ENCODE results near the gene ANKRD39. TPM values are rescaled to one million over a fixed set of nuclear protein-coding genes. Genes with fewer than 3 reads are reported as not detected.

Gene ANKRD39
- total and polyA plus RNA-seq, 2 of the 4 experiments (the other 2 are of a cell fraction), result 12.5 to 17.0 TPM

DNA sequence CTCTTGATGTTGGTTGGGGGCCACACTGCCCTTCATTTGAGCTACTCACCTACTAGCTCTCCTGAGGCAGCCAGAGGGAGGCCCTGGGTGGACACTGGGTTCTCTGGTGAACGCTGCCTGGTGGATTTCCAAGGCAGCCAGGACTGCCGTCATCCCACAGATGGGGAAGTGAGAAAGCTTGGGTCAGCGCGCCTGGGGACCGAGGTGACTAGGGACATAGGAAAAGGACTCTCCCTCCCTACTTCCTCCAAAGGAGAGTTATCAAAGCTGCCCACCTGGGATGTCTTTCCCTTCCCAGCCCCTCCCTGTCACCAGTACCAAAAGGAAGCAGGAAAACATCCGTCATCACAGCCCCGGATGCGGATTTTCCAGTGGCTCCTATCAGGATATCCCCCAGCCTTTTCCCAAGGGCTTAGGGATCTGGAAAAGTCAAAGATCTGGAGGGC is 15.9 kb upstream of the ANKRD39 start:
- peaks cover 11% of the 10 kb centered on the region for H3K4me1 ChIP-seq (ENCODE audit: control insufficient read depth, insufficient read depth, low read length)
- H3K36me3 ChIP-seq (ENCODE audit: control insufficient read depth, insufficient read depth, low read length), result no peaks in the 10 kb centered on the region
- TF ChIP-seq POLR2A (IDR thresholded peaks at IDR 0.05; ENCODE audit: low read depth, low read length) (no peak), NFE2L2 (IDR thresholded peaks at IDR 0.05; ENCODE audit: low read depth, low read length) (no peak), MAFK (IDR thresholded peaks at IDR 0.05; ENCODE audit: low read depth, low read length) (no peak)
- intact Hi-C loops (cut with micrococcal nuclease) (no loop called here), dilution Hi-C loops (cut with HindIII; ENCODE audit: low sequenced_read_pairs, unreplicated experiment) (no loop called here), in situ Hi-C loops (cut with MboI; ENCODE audit: low sequenced_read_pairs) (loop anchor here (25.0 kb wide), 1 partner anchor 239 kb away; the partner anchor contains the start of gene ANKRD36)
- DNase-seq (no peak), ATAC-seq (ENCODE audit: low read depth) (no peak)
- no peak overlapping the region for H3K14ac ChIP-seq (replicated peaks; ENCODE audit: low read depth, low read length)
- H3K9ac ChIP-seq (ENCODE audit: low read depth, low read length), result no peak overlapping the region
- BruUV-seq (replicated peaks), result no TSS peak
- H3K9me3 ChIP-seq (ENCODE audit: control insufficient read depth, insufficient read depth, low read length), result no peaks in the 10 kb centered on the region
- H3K9me1 ChIP-seq (ENCODE audit: insufficient read depth, low read length), result no peaks in the 10 kb centered on the region; the same call in 1 of the 2 replicates
- WGBS, 2 experiments (ENCODE audit: extremely low coverage in 2 of 2, insufficient read length in 1 of 2), result 100% methylated on average over 1 of the region's 8 CpGs; no CpG with 5 or more reads in 1 of the 2 experiments
- ChIA-PET CTCF (no interaction called here), POLR2A (ENCODE audit: unreplicated experiment) (no interaction called here)
- H4K5ac ChIP-seq (ENCODE audit: low read depth, low read length), result no peak overlapping the region
- no peak overlapping the region for H3K4me2 ChIP-seq (ENCODE audit: low read depth, low read length)
- H2AK5ac ChIP-seq (ENCODE audit: low read depth, low read length), result no peak overlapping the region
- H2AK9ac ChIP-seq (replicated peaks; ENCODE audit: low read depth, low read length, poor library complexity), result no peak overlapping the region
- no peak overlapping the region for H3K56ac ChIP-seq (ENCODE audit: extremely low read depth, insufficient read depth, low read length)
- H2AFZ ChIP-seq (replicated peaks; ENCODE audit: low read length, poor library complexity), result no peak overlapping the region
- no peak overlapping the region for H2BK15ac ChIP-seq (ENCODE audit: low read depth, low read length)
- H3K4ac ChIP-seq (ENCODE audit: low read depth, low read length), result peak overlapping the region; percentile 22; the same call in 1 of the 2 replicates
- no peak overlapping the region for H3K23ac ChIP-seq (ENCODE audit: low read depth, low read length)
- H3K79me1 ChIP-seq (ENCODE audit: low read depth in 1 of 2, low read length in 2 of 2), result no peaks in the 10 kb centered on the region
- H3K27me3 ChIP-seq (ENCODE audit: control insufficient read depth, insufficient read depth, low read length), result peaks cover 2% of the 10 kb centered on the region; the same call in 1 of the 2 replicates
- H2BK5ac ChIP-seq (ENCODE audit: low read depth, low read length, poor library complexity, severe bottlenecking), result no peak overlapping the region
- H3K4me3 ChIP-seq (ENCODE audit: insufficient read depth, low read depth, low read length), result no peak overlapping the region
- no peak overlapping the region for H4K8ac ChIP-seq (ENCODE audit: low read depth in 2 of 2, low read length in 2 of 2)
- H2BK120ac ChIP-seq (ENCODE audit: low read depth, low read length), result no peak overlapping the region
- H4K20me1 ChIP-seq (ENCODE audit: insufficient read depth, low read length), result no peaks in the 10 kb centered on the region
- H3K18ac ChIP-seq (ENCODE audit: low read depth, low read length), result no peak overlapping the region
- H2BK20ac ChIP-seq (ENCODE audit: low read depth, low read length), result no peak overlapping the region
- no peak overlapping the region for H3K27ac ChIP-seq (ENCODE audit: insufficient read depth, low read length)
- no peak overlapping the region for H4K91ac ChIP-seq (ENCODE audit: insufficient read depth, low read depth, low read length)

Data from IMR-90 (cell line).